Right ventricle myocardium superior (tissue), 1 donor: ENCODE results near the gene EPHB1. TPM values are rescaled to one million over a fixed set of nuclear protein-coding genes. Genes with fewer than 3 reads are reported as not detected.
"Not testable (repeated sequence)": the region's sequence is repeated elsewhere in the genome, so short reads cannot be mapped to it uniquely, and the experiment has no call there.

ENCODE experiments used
- ATAC-seq: fragments of 200-7000 bp; cut with Tn5 transposase; one replicate; pipeline ENCODE4 v1.9.1; 2020; ENCODE audit warnings: mild to moderate bottlenecking; ENCODE audit not compliant: poor library complexity
- DNase-seq: peaks from one replicate; pipeline ENCODE4 v3.0.0-alpha.2; 2020
- intact Hi-C: fragments of 100-400 bp; cut with DNase I; formaldehyde crosslinking; loops from one replicate; pipeline ENCODE4 v1.11.2; 2022
- total RNA-seq: library from RNA; stranded (reverse); fragmentation: NEBNext Ultra II Directional; extraction: Animal tissue kit (Norgen Biotek cat#: 25700); gene quantifications from one replicate; pipeline ENCODE4 v1.2.1, GENCODE V29; 2021
- donor health status: DM: no; HTN: yes; CAD: no; lungs with severe emphysema.

Gene EPHB1
- total RNA-seq, 1 donor from 2014 or later = 1.1 TPM

DNA sequence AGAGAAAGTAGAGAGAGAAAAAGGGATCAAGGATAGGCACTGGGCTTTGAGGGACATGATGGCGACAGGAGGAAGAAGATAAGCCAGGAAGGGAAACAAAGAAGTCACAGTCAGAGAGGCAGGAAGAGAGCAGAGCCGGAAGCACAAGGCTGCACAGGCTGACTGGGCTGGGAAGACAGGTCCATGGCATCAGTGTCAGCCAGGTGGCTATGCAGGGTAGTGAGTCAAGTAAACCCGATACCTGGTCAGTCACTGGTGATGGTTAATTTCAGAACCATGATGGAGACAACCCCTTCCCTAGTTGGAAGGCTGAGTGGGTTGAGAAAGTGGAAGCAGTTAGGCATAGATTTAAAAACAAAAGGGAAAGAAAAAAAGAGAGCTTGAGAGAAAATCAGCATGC lies 203.8 kb downstream of the EPHB1 start:
- ATAC-seq (no peak), DNase-seq (no peak)
- intact Hi-C loops = no loop called here

DNA sequence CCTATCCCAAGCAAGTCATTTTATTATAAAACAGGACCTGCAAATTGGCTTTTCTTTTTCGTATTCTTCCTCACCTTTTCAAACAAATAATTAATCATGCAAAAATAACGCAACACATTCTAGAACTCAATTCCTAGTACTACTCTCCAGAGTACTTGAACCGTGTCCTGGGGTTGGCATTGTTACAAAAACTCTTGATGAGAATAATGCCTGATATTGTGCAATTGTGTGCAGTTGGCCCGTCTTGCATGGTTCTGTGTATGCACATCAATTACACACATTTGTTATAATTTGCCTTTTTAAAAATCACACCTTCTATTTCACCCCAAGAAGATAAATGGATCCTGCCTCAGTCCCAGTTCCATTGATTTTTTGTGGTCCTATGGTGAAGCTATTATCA lies 205.4 kb downstream of the EPHB1 start:
- intact Hi-C loops = no loop called here
- ATAC-seq (no peak), DNase-seq (no peak)

GRCh38 chr3:135005616-135006015 lies 210.6 kb downstream of the EPHB1 start:
- intact Hi-C loops, ATAC-seq, DNase-seq: not testable (repeated sequence)

GRCh38 chr3:135007607-135008006 lies 212.5 kb downstream of the EPHB1 start:
- intact Hi-C loops = no loop called here
- no peak for ATAC-seq
- no peak for DNase-seq

DNA sequence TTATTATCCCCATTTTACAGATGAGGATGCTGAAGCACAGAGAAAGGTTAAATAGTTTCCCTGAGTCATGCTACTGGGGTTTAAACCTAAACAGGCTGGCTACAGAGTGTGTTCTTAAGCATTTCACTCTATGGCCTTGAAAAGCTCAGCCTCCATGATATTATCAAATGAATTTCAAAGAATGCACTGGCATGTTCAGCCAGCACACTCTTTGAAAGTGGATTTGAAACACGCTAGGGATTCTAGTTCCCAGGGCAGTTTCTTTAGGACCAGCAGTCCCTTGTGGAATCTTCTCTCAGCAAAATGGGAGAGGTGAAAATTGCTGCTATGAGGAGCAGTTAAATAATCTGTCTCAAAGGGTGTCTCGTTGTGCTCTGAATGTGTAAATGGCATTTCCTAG lies 213.3 kb downstream of the EPHB1 start:
- ATAC-seq = no peak

GRCh38 chr3:135009014-135009413 lies 214.0 kb downstream of the EPHB1 start:
- intact Hi-C loops = no loop called here
- no peak for DNase-seq
- ATAC-seq = no peak

More for the DNA sequence above, 213.3 kb downstream of the EPHB1 start:
- DNase-seq = no peak
- intact Hi-C loops = no loop called here

DNA sequence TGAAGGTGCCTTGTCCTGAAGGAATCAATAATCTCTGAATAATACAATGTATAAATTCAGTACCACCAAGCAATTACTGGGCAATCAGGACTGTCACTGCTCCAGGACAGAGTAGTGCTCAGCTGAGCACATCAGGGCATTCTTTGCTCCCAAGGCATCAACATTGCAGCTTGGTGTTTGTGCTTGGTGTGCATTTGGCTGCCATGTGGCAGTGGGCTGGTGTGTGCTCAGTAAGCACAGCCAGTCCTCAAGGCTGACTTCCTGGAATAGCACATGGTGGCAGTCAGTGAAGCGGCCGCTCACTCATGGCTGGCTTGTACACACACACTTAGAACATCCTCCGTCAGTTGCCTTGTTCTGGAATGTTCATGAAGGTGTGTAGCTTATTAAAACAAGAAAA lies 217.0 kb downstream of the EPHB1 start:
- intact Hi-C loops = no loop called here
- ATAC-seq (no peak), DNase-seq (no peak)

DNA sequence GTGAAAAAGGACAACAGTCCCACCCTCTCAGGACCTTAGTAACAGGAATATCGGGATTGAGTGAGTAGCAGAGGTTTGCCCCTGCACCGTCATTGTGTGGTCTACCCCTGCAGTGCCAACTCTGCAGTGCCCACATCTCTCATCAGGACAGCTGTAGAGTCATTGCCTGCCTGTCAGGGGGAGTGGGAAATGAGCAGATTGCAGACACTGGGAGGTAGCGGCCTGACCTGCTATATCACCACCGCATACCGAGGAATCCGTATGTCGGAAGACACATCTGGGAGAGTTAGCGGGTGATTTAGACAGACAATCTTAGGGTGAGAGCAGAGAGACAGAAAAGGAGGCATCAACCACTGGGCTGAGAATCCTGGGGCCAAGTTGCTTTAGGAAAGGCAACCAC lies 218.1 kb downstream of the EPHB1 start:
- DNase-seq (no peak), ATAC-seq (no peak)
- intact Hi-C loops = no loop called here

DNA sequence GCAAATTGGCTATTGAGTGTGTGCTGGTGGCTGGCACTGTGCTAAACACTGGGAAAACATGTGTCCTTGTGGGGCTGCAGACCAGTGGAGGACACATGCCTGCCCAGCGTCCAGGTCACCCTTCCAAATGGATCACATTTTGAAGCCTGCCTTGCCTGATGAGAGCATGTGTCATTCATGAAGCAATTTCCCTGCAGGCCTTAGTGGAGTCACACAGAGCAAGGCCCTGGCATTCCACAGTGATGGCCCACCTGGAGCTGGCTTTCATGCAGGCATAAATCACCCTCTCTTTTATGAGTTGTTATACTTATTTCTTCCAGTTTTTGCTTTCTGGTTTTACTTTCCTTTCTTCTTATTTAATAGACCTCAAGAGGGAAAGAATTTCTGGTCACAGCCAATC lies 219.5 kb downstream of the EPHB1 start:
- ATAC-seq (no peak), DNase-seq (no peak)
- intact Hi-C loops = no loop called here

- DNase-seq = no peak
- no peak for ATAC-seq
- intact Hi-C loops = no loop called here
Observed at GRCh38 chr3:135017003-135017893, 222.2 kb downstream of the EPHB1 start.

DNA sequence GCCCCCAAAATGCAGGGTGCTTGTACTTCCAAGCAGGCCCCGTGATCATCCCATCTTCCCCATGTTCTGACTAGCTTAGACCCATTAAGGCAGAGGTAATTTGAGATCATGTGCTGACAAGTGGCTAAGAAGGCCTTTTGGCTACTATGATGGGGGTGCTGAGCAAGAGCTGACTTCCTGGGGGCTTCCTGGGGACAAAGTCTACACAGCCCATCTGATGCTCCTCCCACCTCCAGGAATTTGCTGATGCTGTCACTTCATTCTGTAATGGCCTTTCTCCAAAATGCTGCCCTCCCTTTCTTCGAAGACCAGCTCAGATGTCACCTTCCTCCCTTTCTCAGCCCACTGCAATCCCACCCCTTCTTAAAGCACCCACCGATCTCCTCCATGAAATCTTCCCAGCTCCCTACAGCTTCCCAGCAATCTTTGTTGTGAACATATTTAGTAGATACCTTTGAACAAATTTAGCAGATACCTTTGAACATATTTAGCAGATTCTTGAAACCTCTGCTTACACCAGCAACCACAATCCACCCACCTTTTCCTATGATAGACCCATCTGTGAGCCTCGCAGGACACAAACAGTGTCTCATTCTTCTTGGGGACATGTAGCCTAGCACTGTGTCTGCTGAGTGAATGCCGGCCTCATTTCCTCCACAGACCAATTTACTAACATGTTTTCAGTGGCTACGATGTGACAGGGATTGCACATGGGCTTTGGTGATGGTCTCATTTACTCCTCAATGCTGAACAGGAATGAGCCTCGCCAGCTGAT lies 223.3 kb downstream of the EPHB1 start:
- ATAC-seq = no peak
- intact Hi-C loops = no loop called here
- DNase-seq = no peak

DNA sequence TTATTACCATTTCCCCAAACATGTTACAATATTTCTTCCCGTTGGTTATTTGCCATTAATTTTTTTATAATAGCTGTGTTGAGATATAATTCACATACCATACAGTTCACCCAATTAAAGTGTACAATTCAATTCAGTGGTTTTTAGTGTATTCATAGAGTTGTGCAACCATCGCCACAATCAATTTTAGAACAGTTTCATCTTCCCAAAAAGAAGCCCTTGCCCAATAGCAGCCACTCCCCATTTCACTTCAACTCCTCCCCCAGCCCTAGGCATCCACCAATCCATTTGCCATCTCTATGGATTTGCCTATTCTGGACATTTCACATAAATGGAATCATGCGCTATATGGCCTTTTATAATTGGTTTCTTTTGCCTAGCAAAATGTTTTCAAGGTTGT lies 225.1 kb downstream of the EPHB1 start:
- ATAC-seq (no peak), DNase-seq (no peak)
- intact Hi-C loops = no loop called here

DNA sequence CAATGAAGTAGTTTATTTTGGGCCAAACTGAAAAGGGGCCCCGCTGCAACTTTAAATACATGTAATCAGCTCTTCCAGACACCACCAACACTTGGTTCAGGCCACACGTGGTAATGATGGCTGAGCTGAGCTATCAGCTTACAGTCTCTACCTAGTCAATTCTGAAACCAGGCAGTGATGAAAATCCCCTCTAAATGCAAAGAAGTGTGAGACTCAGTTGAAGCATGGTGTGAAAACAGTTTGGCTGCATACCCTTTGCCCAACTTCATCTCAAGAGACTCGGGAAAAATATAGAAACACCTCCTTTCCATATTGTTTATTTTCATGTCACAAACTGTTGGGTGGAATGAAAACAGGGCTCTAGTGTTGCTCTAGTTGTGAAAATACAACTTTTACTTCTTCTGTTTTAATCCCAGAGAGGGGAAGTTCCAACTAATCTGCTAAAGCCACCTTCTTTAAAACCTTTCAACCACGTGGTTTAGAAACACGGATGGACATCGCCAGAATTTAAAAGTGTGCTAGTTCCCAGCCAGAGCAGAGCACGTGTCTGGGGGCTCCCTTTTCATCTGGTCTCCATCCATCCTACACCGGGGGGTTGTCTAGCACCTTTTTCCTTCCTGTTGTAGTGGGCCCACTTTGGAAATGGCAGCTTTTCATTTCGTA lies 229.1 kb downstream of the EPHB1 start:
- ATAC-seq (no peak), DNase-seq (no peak)
- intact Hi-C loops = no loop called here

DNA sequence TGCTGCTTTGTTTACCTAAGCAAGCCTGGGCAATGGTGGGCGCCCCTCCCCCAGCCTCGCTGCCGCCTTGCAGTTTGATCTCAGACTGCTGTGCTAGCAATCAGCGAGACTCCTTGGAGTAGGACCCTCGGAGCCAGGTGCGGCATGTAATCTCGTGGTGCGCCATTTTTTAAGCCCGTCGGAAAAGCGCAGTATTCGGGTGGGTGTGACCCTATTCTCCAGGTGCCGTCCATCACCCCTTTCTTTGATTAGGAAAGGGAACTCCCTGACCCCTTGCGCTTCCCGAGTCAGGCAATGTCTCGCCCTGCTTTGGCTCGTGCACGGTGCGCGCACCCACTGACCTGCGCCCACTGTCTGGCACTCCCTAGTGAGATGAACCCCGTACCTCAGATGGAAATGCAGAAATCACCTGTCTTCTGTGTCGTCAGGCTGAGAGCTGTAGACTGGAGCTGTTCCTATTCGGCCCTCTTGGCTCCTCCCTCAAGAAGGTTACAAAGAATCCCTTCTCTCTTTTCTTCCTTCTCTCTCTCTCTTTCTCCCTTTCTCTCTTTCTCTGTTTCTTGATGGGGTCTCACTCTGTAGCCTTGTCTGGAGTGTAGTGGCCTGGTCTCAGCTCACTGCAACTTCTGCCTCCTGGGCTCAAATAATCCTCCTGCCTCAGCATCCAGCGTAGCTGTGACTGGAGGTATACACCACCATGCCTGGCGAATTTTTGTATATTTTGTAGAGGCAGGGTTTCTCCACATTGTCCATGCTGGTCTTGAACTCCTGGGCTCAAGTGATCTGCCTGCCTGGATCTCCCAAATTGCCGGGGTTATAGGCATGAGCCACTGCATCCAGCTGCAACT lies 235.9 kb downstream of the EPHB1 start:
- ATAC-seq, intact Hi-C loops, DNase-seq: not testable (repeated sequence)

GRCh38 chr3:135033737-135034136 lies 238.7 kb downstream of the EPHB1 start:
- intact Hi-C loops = no loop called here
- DNase-seq (no peak), ATAC-seq (no peak)

DNA sequence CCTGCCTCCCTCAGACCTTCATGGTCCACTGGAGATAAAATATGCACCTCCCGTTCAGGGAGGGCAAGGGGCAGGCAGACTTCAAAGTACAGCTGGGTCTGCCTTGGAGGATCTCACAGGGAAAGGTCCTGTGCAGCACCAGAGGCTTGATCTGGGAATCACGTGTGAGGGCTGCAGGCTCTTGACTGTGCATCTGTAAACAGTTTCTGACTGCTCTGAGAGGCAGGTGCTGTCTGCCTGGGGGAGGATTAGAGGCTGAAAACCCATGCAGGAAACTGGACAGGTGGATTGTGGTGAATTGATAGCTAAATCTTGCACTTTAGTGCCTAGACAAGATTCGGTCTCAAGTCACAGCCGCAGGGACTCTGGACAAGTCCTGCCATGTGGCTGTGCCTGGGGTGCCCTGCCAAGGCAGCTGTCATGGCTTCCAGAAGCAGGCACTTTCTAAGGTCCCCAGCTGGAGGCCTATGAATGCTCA lies 239.3 kb downstream of the EPHB1 start:
- intact Hi-C loops = no loop called here
- no peak for ATAC-seq
- no peak for DNase-seq

DNA sequence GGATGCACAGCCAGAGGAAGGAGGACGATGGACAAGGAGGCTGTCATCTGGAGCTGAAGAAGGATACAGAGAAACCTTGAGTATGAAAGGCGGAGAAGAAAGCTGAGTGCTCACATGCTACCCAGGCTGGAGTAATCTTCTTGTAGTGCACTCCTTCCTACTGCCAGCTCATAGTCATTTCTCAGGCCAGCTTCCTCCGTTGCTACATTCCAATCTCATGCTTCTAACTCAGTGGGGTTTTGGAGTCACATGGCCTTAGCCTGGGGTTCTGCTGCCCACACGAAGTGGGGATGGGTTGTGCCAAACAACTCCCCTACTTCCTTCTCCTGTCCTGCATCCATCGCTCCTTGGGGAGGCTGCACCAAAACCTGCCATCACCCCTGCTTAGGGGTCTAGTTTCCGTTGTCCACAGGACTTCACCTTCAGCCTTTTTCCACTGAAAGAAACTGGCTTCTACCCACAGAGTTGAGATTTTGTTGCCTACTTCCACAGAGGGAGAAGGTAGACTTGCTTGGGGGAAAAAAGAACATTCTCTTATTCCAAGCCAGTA lies 239.9 kb downstream of the EPHB1 start:
- no peak for ATAC-seq
- no peak for DNase-seq
- intact Hi-C loops = no loop called here

- DNase-seq (no peak), ATAC-seq (no peak)
- intact Hi-C loops = no loop called here
Observed at GRCh38 chr3:135038186-135038585, 243.1 kb downstream of the EPHB1 start.
